IMR-90 (cell line): Measurements from ENCODE around the gene PKP3. TPM values are rescaled to one million over a fixed set of nuclear protein-coding genes. Genes with fewer than 3 reads are reported as not detected.
A peak's percentile ranks its signal among the peaks of the same experiment; 100 is the strongest.

ENCODE experiments used
- ATAC-seq: fragments of 200-7000 bp; cut with Tn5 transposase; 2 replicates; pipeline ENCODE4 v1.9.1; 2020; ENCODE audit warnings: low read depth, mild to moderate bottlenecking, moderate library complexity
- BruUV-seq: library from RNA; stranded (reverse); fragments of 400-500 nt; replicated peaks from 2 replicates; lab custom pipeline; 2021; lab: Mats Ljungman, UMichigan
- CTCF ChIA-PET: fragments of 300-600 bp; formaldehyde crosslinking; extraction: SDS; loops from one replicate; lab custom pipeline; 2021; ENCODE audit warnings: antibody characterized with exemption; lab: Yijun Ruan, JAX
- POLR2A ChIA-PET: fragments of 300-600 bp; sonication (Branson Sonifier 250); formaldehyde crosslinking; loops from one replicate; lab custom pipeline; 2022; ENCODE audit warnings: antibody characterized with exemption; ENCODE audit not compliant: unreplicated experiment; lab: Charles Lee
- DNase-seq: peaks from one replicate; pipeline ENCODE4 v3.0.0; 2013
- H2AFZ ChIP-seq: replicated peaks from 2 replicates; pipeline ENCODE3; 2013; ENCODE audit warnings: low read length, mild to moderate bottlenecking; ENCODE audit not compliant: poor library complexity
- H2AK5ac ChIP-seq: 2 replicates; pipeline ENCODE4 v1.6.1; 2013; ENCODE audit warnings: low read depth, low read length, inconsistent platforms
- H2AK9ac ChIP-seq: replicated peaks from 2 replicates; pipeline ENCODE3; 2013; ENCODE audit warnings: mild to moderate bottlenecking, low read depth, low read length, moderate library complexity; ENCODE audit not compliant: poor library complexity
- H2BK120ac ChIP-seq: 2 replicates; pipeline ENCODE4 v1.6.1; 2013; ENCODE audit warnings: low read depth, low read length, inconsistent platforms
- H2BK15ac ChIP-seq: 3 replicates; pipeline ENCODE4 v1.6.1; 2013; ENCODE audit warnings: low read depth, low read length, inconsistent platforms
- H2BK20ac ChIP-seq: 2 replicates; pipeline ENCODE4 v1.6.1; 2013; ENCODE audit warnings: low read depth, mild to moderate bottlenecking, inconsistent platforms, low read length, moderate library complexity
- H2BK5ac ChIP-seq: 2 replicates; pipeline ENCODE4 v1.6.1; 2013; ENCODE audit warnings: mild to moderate bottlenecking, low read depth, low read length, inconsistent platforms; ENCODE audit not compliant: poor library complexity, severe bottlenecking
- H3K14ac ChIP-seq: replicated peaks from 2 replicates; pipeline ENCODE4 v1.6.1; 2013; ENCODE audit warnings: low read depth, low read length, inconsistent platforms
- H3K18ac ChIP-seq: 2 replicates; pipeline ENCODE4 v1.6.1; 2013; ENCODE audit warnings: low read depth, low read length, control low read depth
- H3K23ac ChIP-seq: 2 replicates; pipeline ENCODE4 v1.6.1; 2013; ENCODE audit warnings: low read depth, low read length, inconsistent platforms
- H3K27ac ChIP-seq: 2 replicates; pipeline ENCODE4 v1.5.1; 2013; ENCODE audit warnings: mild to moderate bottlenecking, control low read depth, low read length; ENCODE audit not compliant: insufficient read depth
- H3K27me3 ChIP-seq: 2 replicates; pipeline ENCODE4 v1.6.1; 2013; ENCODE audit warnings: low read length; ENCODE audit not compliant: control insufficient read depth, insufficient read depth
- H3K36me3 ChIP-seq: 2 replicates; pipeline ENCODE4 v1.6.1; 2013; ENCODE audit warnings: low read length, mixed read lengths; ENCODE audit not compliant: control insufficient read depth, insufficient read depth
- H3K4ac ChIP-seq: 2 replicates; pipeline ENCODE4 v1.6.1; 2013; ENCODE audit warnings: low read depth, low read length, inconsistent platforms
- H3K4me1 ChIP-seq: 2 replicates; pipeline ENCODE4 v1.6.1; 2013; ENCODE audit warnings: low read length, mixed read lengths; ENCODE audit not compliant: control insufficient read depth, insufficient read depth
- H3K4me2 ChIP-seq: 2 replicates; pipeline ENCODE4 v1.6.1; 2013; ENCODE audit warnings: low read depth, mild to moderate bottlenecking, control low read depth, low read length, moderate library complexity
- H3K4me3 ChIP-seq: 2 replicates; pipeline ENCODE4 v1.5.1; 2013; ENCODE audit warnings: low read depth, mild to moderate bottlenecking, control low read depth, low read length, moderate library complexity; ENCODE audit not compliant: insufficient read depth
- H3K56ac ChIP-seq: 2 replicates; pipeline ENCODE4 v1.6.1; 2013; ENCODE audit warnings: low read length, inconsistent platforms; ENCODE audit not compliant: insufficient read depth; ENCODE audit errors: extremely low read depth
- H3K79me1 ChIP-seq, 2 experiments: 2 replicates each; pipeline ENCODE4 v1.6.1; 2013; ENCODE audit warnings: low read length in 2 of 2, inconsistent platforms in 1 of 2, low read depth in 1 of 2
- H3K9ac ChIP-seq: 2 replicates; pipeline ENCODE4 v1.6.1; 2013; ENCODE audit warnings: low read depth, low read length, control low read depth
- H3K9me1 ChIP-seq: 2 replicates; pipeline ENCODE4 v1.6.1; 2013; ENCODE audit warnings: low read length, inconsistent platforms; ENCODE audit not compliant: insufficient read depth
- H3K9me3 ChIP-seq: 2 replicates; pipeline ENCODE4 v1.6.1; 2013; ENCODE audit warnings: low read length; ENCODE audit not compliant: control insufficient read depth, insufficient read depth
- H4K20me1 ChIP-seq: 2 replicates; pipeline ENCODE4 v1.6.1; 2013; ENCODE audit warnings: low read length, inconsistent platforms; ENCODE audit not compliant: insufficient read depth
- H4K5ac ChIP-seq: 2 replicates; pipeline ENCODE4 v1.6.1; 2013; ENCODE audit warnings: mild to moderate bottlenecking, low read depth, low read length, control low read depth
- H4K8ac ChIP-seq, 2 experiments: 2 replicates each; pipeline ENCODE4 v1.6.1; 2013; ENCODE audit warnings: low read depth in 2 of 2, low read length in 2 of 2, control low read depth in 1 of 2, inconsistent platforms in 1 of 2
- H4K91ac ChIP-seq: 2 replicates; pipeline ENCODE4 v1.6.1; 2013; ENCODE audit warnings: low read depth, low read length, inconsistent platforms; ENCODE audit not compliant: insufficient read depth
- BHLHE40 ChIP-seq: fragments of 150-350 bp; IDR thresholded peaks from 2 replicates; pipeline ENCODE4 v1.6.1; 2016; ENCODE audit warnings: mild to moderate bottlenecking, low read depth, low read length
- CEBPB ChIP-seq: IDR thresholded peaks from 2 replicates; pipeline ENCODE4 v1.6.1; 2012; ENCODE audit warnings: low read depth, low read length, improper control_type of control experiment
- CHD1 ChIP-seq: IDR thresholded peaks from 2 replicates; pipeline ENCODE4 v1.6.1; 2012; ENCODE audit warnings: low read depth, low read length, improper control_type of control experiment
- CTCF ChIP-seq: conservative IDR thresholded peaks from 2 replicates; pipeline ENCODE4 v1.5.1; 2012; ENCODE audit warnings: mild to moderate bottlenecking, low read depth, low read length, improper control_type of control experiment
- ELK1 ChIP-seq: fragments of 150-350 bp; IDR thresholded peaks from 2 replicates; pipeline ENCODE4 v1.6.1; 2016; ENCODE audit warnings: low read depth, mild to moderate bottlenecking, low read length, moderate library complexity, borderline replicate concordance
- FOS ChIP-seq: fragments of 150-350 bp; IDR thresholded peaks from 2 replicates; pipeline ENCODE4 v1.6.1; 2016; ENCODE audit warnings: low read depth, low read length
- MAFK ChIP-seq: IDR thresholded peaks from 2 replicates; pipeline ENCODE4 v1.6.1; 2012; ENCODE audit warnings: low read depth, low read length, improper control_type of control experiment
- NFE2L2 ChIP-seq: fragments of 150-350 bp; IDR thresholded peaks from 2 replicates; pipeline ENCODE4 v1.6.1; 2016; ENCODE audit warnings: low read depth, mild to moderate bottlenecking, low read length
- POLR2A ChIP-seq: IDR thresholded peaks from 2 replicates; pipeline ENCODE4 v1.6.1; 2012; ENCODE audit warnings: mild to moderate bottlenecking, low read depth, low read length
- RAD21 ChIP-seq: IDR thresholded peaks from 2 replicates; pipeline ENCODE4 v1.6.1; 2012; ENCODE audit warnings: low read length, improper control_type of control experiment
- RCOR1 ChIP-seq: IDR thresholded peaks from 2 replicates; pipeline ENCODE4 v1.6.1; 2012; ENCODE audit warnings: mild to moderate bottlenecking, low read length, improper control_type of control experiment; ENCODE audit not compliant: insufficient replicate concordance
- RFX5 ChIP-seq: IDR thresholded peaks from 2 replicates; pipeline ENCODE4 v1.8.0; 2012; ENCODE audit warnings: low read depth, mild to moderate bottlenecking, low read length, moderate library complexity
- SMC3 ChIP-seq: fragments of 150-350 bp; IDR thresholded peaks from 2 replicates; pipeline ENCODE4 v1.6.1; 2016; ENCODE audit warnings: low read depth, mild to moderate bottlenecking, antibody characterized with exemption, low read length, moderate library complexity
- WGBS, 2 experiments: methylation state at CpG; one replicate each; pipeline versions ENCODE4 v1.1.5 to v1.1.7; 2013; ENCODE audit warnings: missing lambda C conversion rate in 2 of 2; ENCODE audit not compliant: insufficient read length in 1 of 2; ENCODE audit errors: extremely low coverage in 2 of 2; 5-methylcytosine and 5-hydroxymethylcytosine counted together
- dilution Hi-C: fragments of 300-500 bp; cut with HindIII; formaldehyde crosslinking; loops from one replicate; pipeline ENCODE4 v1.14.3; 2018; ENCODE audit warnings: low sequenced_read_pairs; ENCODE audit not compliant: unreplicated experiment
- in situ Hi-C: fragments of 300-500 bp; cut with MboI; formaldehyde crosslinking; loops from 3 replicates; pipeline ENCODE4 v1.14.3; 2019; ENCODE audit warnings: low sequenced_read_pairs, inconsistent platforms, mixed read lengths
- intact Hi-C: fragments of 100-400 bp; cut with micrococcal nuclease; formaldehyde crosslinking; loops from 2 replicates; pipeline ENCODE4 v1.10.0; 2022
- polyA plus RNA-seq, 3 experiments: library from polyadenylated mRNA; depleted of rRNA; stranded (reverse); fragments of >200 nt; gene quantifications; 2 replicates each; pipeline ENCODE4 v1.2.3, GENCODE V29; 2012; ENCODE audit warnings: low replicate concordance in 1 of 3
- total RNA-seq: library from RNA; depleted of rRNA; stranded (reverse); fragments of >200 nt; gene quantifications from 2 replicates; pipeline ENCODE4 v1.2.3, GENCODE V29; 2012

PKP3 gene
- total and polyA plus RNA-seq, 2 of the 4 experiments (the other 2 are of a cell fraction), result 1.5 to 2.2 TPM

GRCh38 chr11:450809-451451 is 56.9 kb downstream of the PKP3 start (continued):
- TF ChIP-seq ELK1, result no peak

- H3K27me3 ChIP-seq, result no peaks in the 10 kb centered on the region
- no peak overlapping the region for H4K8ac ChIP-seq
- no peak overlapping the region for H3K18ac ChIP-seq
- H2BK20ac ChIP-seq, result no peak overlapping the region
- ATAC-seq (no peak), DNase-seq (no peak)
- peaks cover 18% of the 10 kb centered on the region for H3K36me3 ChIP-seq
- no peaks in the 10 kb centered on the region for H3K9me3 ChIP-seq
- WGBS, 2 experiments, result 90% methylated on average over 2 of the region's 14 CpGs; no CpG with 5 or more reads in 1 of the 2 experiments
- intact Hi-C loops, result loop anchor here (2.0 kb wide), 2 partner anchors 17 to 55 kb away; partner anchors contain the start of gene RNH1
- H2AFZ ChIP-seq, result no peak overlapping the region
- H3K4ac ChIP-seq, result no peak overlapping the region
- H4K5ac ChIP-seq, result no peak overlapping the region
- peaks cover 12 to 64% of the 10 kb centered on the region in 2 experiments for H3K79me1 ChIP-seq
- CTCF ChIA-PET, result no interaction called here
- no peak overlapping the region for H2AK9ac ChIP-seq
- H3K23ac ChIP-seq, result no peak overlapping the region
- no peak overlapping the region for H3K14ac ChIP-seq
- no peak overlapping the region for H4K91ac ChIP-seq
- in situ Hi-C loops, result loop anchor here (10.0 kb wide), 1 partner anchor 147 kb away; the partner anchor contains the start of gene IFITM2
- H3K27ac ChIP-seq, result no peak overlapping the region
- no peak for TF ChIP-seq CTCF
- no peak for TF ChIP-seq ELK1
- TF ChIP-seq NFE2L2, result no peak
- no peak for TF ChIP-seq POLR2A
- TF ChIP-seq CHD1, result no peak
- no peak for TF ChIP-seq RCOR1
- no peak for TF ChIP-seq RAD21
- TF ChIP-seq CEBPB, result no peak
- TF ChIP-seq MAFK, result no peak
- TF ChIP-seq RFX5, result no peak
- no peak for TF ChIP-seq SMC3
- no peak for TF ChIP-seq FOS
- TF ChIP-seq BHLHE40, result no peak
- H3K4me3 ChIP-seq, result no peak overlapping the region
- H2BK120ac ChIP-seq, result no peak overlapping the region
- H3K56ac ChIP-seq, result no peak overlapping the region
- H4K20me1 ChIP-seq, result peaks cover 22% of the 10 kb centered on the region
- no peak overlapping the region for H2AK5ac ChIP-seq
- H2BK15ac ChIP-seq, result no peak overlapping the region
- dilution Hi-C loops, result no loop called here
- H3K4me2 ChIP-seq, result peak overlapping the region; percentile 86; the same call in 1 of the 2 replicates
- BruUV-seq, result no TSS peak
- POLR2A ChIA-PET, result no interaction called here
- H3K9me1 ChIP-seq, result no peaks in the 10 kb centered on the region
- peaks cover 6% of the 10 kb centered on the region for H3K4me1 ChIP-seq
- H2BK5ac ChIP-seq, result no peak overlapping the region
- peak overlapping the region; percentile 66; the same call in 1 of the 2 replicates for H3K9ac ChIP-seq
These were observed 57.7 kb downstream of the PKP3 start for GRCh38 chr11:451738-452137.
